ENCODE data around the gene TAF11L12. TPM values are rescaled to one million over a fixed set of nuclear protein-coding genes. Genes with fewer than 3 reads are reported as not detected.

The TAF11L12 gene
- total and polyA plus RNA-seq, 2 of the 8 experiments (the other 6 are each of a cell fraction or from before 2014, with no cell fraction given): not detected

- Histone ChIP-seq H2BK15ac (ENCODE audit: low read length) (no peak within 1 kb of the TSS), H3K9me3 (ENCODE audit: insufficient read depth in 2 of 2, low read depth in 1 of 2, low read length in 1 of 2) (no peaks in the 10 kb centered on the region), H2BK12ac (ENCODE audit: low read depth, low read length) (no peak within 1 kb of the TSS), H3K79me1 (ENCODE audit: low read depth, low read length) (no peaks in the 10 kb centered on the region), H3K27ac (ENCODE audit: low read depth, low read length) (no peak within 1 kb of the TSS), H3K36me3 (ENCODE audit: control insufficient read depth in 2 of 4, insufficient read depth in 4 of 4, low read length in 3 of 4) (no peaks in the 10 kb centered on the region), H3K23me2 (ENCODE audit: low read depth, low read length) (no peaks in the 10 kb centered on the region), H3K79me2 (ENCODE audit: control insufficient read depth in 1 of 2, insufficient read depth in 2 of 2, low read length in 2 of 2) (no peaks in the 10 kb centered on the region), H2AK5ac (ENCODE audit: low read depth, low read length) (no peak within 1 kb of the TSS), H3K4me1 (replicated peaks in 1 of 4; ENCODE audit: control insufficient read depth in 3 of 4, insufficient read depth in 4 of 4, low read length in 3 of 4) (no peaks in the 10 kb centered on the region), H2AFZ (ENCODE audit: low read length) (no peak within 1 kb of the TSS), H4K5ac (ENCODE audit: insufficient read length, low read depth, low read length) (no peak within 1 kb of the TSS), H2BK5ac (ENCODE audit: low read depth, low read length) (no peak within 1 kb of the TSS), H3K4me3 (ENCODE audit: extremely low read depth in 1 of 4, insufficient read depth in 2 of 4, low read depth in 3 of 4, low read length in 4 of 4) (no peak within 1 kb of the TSS), H3K23ac (ENCODE audit: insufficient read length) (no peak within 1 kb of the TSS), H3K18ac (ENCODE audit: extremely low read depth, low read length) (no peak within 1 kb of the TSS), H2BK20ac (ENCODE audit: low read length) (no peak within 1 kb of the TSS), H3K56ac (replicated peaks; ENCODE audit: insufficient read length, low read depth, low read length) (no peak within 1 kb of the TSS), H2BK120ac (replicated peaks; ENCODE audit: low read depth, low read length) (no peak within 1 kb of the TSS), H4K8ac (ENCODE audit: extremely low read depth, insufficient read depth, low read length) (no peak within 1 kb of the TSS), H3K4ac (replicated peaks; ENCODE audit: insufficient read length, low read depth, low read length) (no peak within 1 kb of the TSS), H3K27me3 (replicated peaks in 1 of 4; ENCODE audit: control insufficient read depth in 3 of 4, extremely low read depth in 1 of 4, insufficient read depth in 3 of 4, low read length in 3 of 4) (no peaks in the 10 kb centered on the region), H4K20me1 (replicated peaks in 1 of 2; ENCODE audit: control insufficient read depth in 1 of 2, insufficient read depth in 2 of 2, low read length in 2 of 2) (no peaks in the 10 kb centered on the region), H3K14ac (ENCODE audit: insufficient read length) (no peak within 1 kb of the TSS), H3K9ac (replicated peaks in 1 of 4; ENCODE audit: extremely low read depth in 1 of 4, low read depth in 3 of 4, low read length in 3 of 4) (no peak within 1 kb of the TSS), H3K4me2 (ENCODE audit: insufficient read depth in 1 of 2, low read depth in 2 of 2, low read length in 2 of 2) (no peak within 1 kb of the TSS), H4K91ac (replicated peaks; ENCODE audit: insufficient read length, low read length) (no peak within 1 kb of the TSS)
- DNase-seq (ENCODE audit: low read depth in 1 of 2, low spot score in 2 of 2) (no peak), FAIRE-seq (no peak)
- ChIA-PET CTCF (ENCODE audit: partially characterized antibody) (no interaction called here), POLR2A (ENCODE audit: partially characterized antibody) (no interaction called here)
- 98% methylated on average over 5 of the region's 5 CpGs; no CpG with 5 or more reads in 1 of the 2 experiments for WGBS, 2 experiments (ENCODE audit: extremely low coverage in 1 of 2, insufficient coverage in 1 of 2, insufficient read length in 1 of 2, insufficient replicate concordance in 2 of 2, low coverage in 1 of 2, low lambda C conversion rate in 2 of 2, missing lambda C conversion rate in 1 of 2)
- TF ChIP-seq TAF1 (IDR thresholded peaks at IDR 0.05; ENCODE audit: low read depth, low read length) (no peak), CREB1 (IDR thresholded peaks at IDR 0.05) (no peak), MAFK (IDR thresholded peaks at IDR 0.05; ENCODE audit: low read depth, low read length) (no peak), RBBP5 (IDR thresholded peaks at IDR 0.05; ENCODE audit: borderline replicate concordance, low read depth, low read length) (no peak), SRF (IDR thresholded peaks at IDR 0.05; ENCODE audit: low read depth, low read length) (no peak), TEAD4 (IDR thresholded peaks at IDR 0.05; ENCODE audit: low read depth, low read length) (no peak), SP2 (IDR thresholded peaks at IDR 0.05; ENCODE audit: low read length) (no peak), NANOG (IDR thresholded peaks at IDR 0.05; ENCODE audit: insufficient read depth, low read depth, low read length, poor library complexity, severe bottlenecking) (no peak), EP300 (IDR thresholded peaks at IDR 0.05; ENCODE audit: borderline replicate concordance in 1 of 2, low read depth in 2 of 2, low read length in 2 of 2) (no peak), JUND (IDR thresholded peaks at IDR 0.05; ENCODE audit: low read length) (no peak), PHF8 (conservative IDR thresholded peaks at IDR 0.05; ENCODE audit: low read depth, low read length) (no peak), FOSL1 (IDR thresholded peaks at IDR 0.05; ENCODE audit: insufficient read depth, low read depth, low read length) (no peak), HDAC2 (IDR thresholded peaks at IDR 0.05; ENCODE audit: borderline replicate concordance in 1 of 2, low read depth in 2 of 2, low read length in 2 of 2) (no peak), BCL11A (IDR thresholded peaks at IDR 0.05; ENCODE audit: low read depth in 2 of 2, low read length in 2 of 2) (no peak)
- TF ChIP-seq, protein P1, sequence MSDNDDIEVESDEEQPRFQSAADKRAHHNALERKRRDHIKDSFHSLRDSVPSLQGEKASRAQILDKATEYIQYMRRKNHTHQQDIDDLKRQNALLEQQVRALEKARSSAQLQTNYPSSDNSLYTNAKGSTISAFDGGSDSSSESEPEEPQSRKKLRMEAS (IDR thresholded peaks at IDR 0.05): no peak
Measured at GRCh38 chr5:17634160-17634559, 24.0 kb downstream of the TAF11L12 start, which contains the start of gene TAF11L14. Gene TAF11L14 (plus strand): TSS chr5:17634460.

All from H1 (cell line).